HepG2 (cell line): ENCODE data around the gene ZNF581. TPM values are rescaled to one million over a fixed set of nuclear protein-coding genes. Genes with fewer than 3 reads are reported as not detected.
A peak's percentile ranks its signal among the peaks of the same experiment; 100 is the strongest.

Experiments
- ATAC-seq: fragments of 200-7000 bp; cut with Tn5 transposase; 3 replicates; pipeline ENCODE4 v1.9.1; 2020; ENCODE audit warnings: mild to moderate bottlenecking, moderate library complexity
- BruUV-seq: library from RNA; stranded (reverse); fragments of 400-500 nt; replicated peaks from 2 replicates; lab custom pipeline; 2021; lab: Mats Ljungman, UMichigan
- CTCF ChIA-PET: fragments of 300-600 bp; formaldehyde crosslinking; extraction: SDS; loops from one replicate; lab custom pipeline; 2021; ENCODE audit warnings: low total read pairs, inconsistent platforms, low intra/inter-chr PET ratio; lab: Yijun Ruan, JAX
- POLR2A ChIA-PET: fragments of 350-600 bp; sonication (Branson Sonifier 250); formaldehyde crosslinking; loops from one replicate; lab custom pipeline; 2020; ENCODE audit warnings: antibody characterized with exemption, inconsistent platforms; lab: Yijun Ruan, JAX
- DNase-seq: peaks from one replicate; pipeline ENCODE4 v3.0.0-alpha.2; 2015; ENCODE audit warnings: low spot score
- FAIRE-seq: peaks from 3 replicates; lab custom pipeline; 2011; peaks lifted over from hg19 to GRCh38; lab: Jason Lieb, UNC
- H2AFZ ChIP-seq: one replicate; pipeline ENCODE4 v1.6.1; 2011; ENCODE audit warnings: low read length, inconsistent platforms
- H3K27ac ChIP-seq: fragments of 300-600 bp; 3 replicates; pipeline ENCODE4 v1.8.0; 2011; ENCODE audit warnings: mixed run types, mild to moderate bottlenecking, mixed read lengths, low read length, inconsistent platforms; ENCODE audit not compliant: insufficient read depth; ENCODE audit errors: extremely low read length
- H3K27me3 ChIP-seq, 2 experiments: fragments of 200-600 bp in 1 of 2; 2 replicates in 1 of 2; 3 replicates in 1 of 2; pipeline versions ENCODE4 v1.6.0 to v1.8.0; 2011; ENCODE audit warnings: low read length in 2 of 2, mild to moderate bottlenecking in 2 of 2, moderate library complexity in 2 of 2, inconsistent platforms in 1 of 2; ENCODE audit not compliant: insufficient read depth in 2 of 2, control insufficient read depth in 1 of 2
- H3K36me3 ChIP-seq, 2 experiments: fragments of 200-600 bp in 1 of 2; replicated peaks in 1 of 2; 2 replicates in 1 of 2; 3 replicates in 1 of 2; pipeline versions ENCODE4 v1.5.1 to v1.8.0; 2011; ENCODE audit warnings: low read length in 2 of 2, inconsistent platforms in 1 of 2; ENCODE audit not compliant: insufficient read depth in 2 of 2, control insufficient read depth in 1 of 2
- H3K4me1 ChIP-seq: 2 replicates; pipeline ENCODE4 v1.5.1; 2012; ENCODE audit warnings: low read length, inconsistent platforms; ENCODE audit not compliant: insufficient read depth
- H3K4me2 ChIP-seq: 2 replicates; pipeline ENCODE4 v1.6.0; 2011; ENCODE audit warnings: low read depth, low read length, inconsistent platforms
- H3K4me3 ChIP-seq, 3 experiments: fragments of 200-600 bp in 1 of 3; sonication (generic), shearing (Covaris generic) in 1 of 3; replicated peaks in 1 of 3; 2 replicates each; pipeline ENCODE4 v1.5.1; 2011 to 2016; ENCODE audit warnings: low read length in 3 of 3, inconsistent platforms in 2 of 3, low read depth in 2 of 3, mild to moderate bottlenecking in 2 of 3, control low read depth in 1 of 3, mixed read lengths in 1 of 3; ENCODE audit not compliant: insufficient read depth in 1 of 3
- H3K79me2 ChIP-seq: one replicate; pipeline ENCODE4 v1.6.1; 2011; ENCODE audit warnings: low read length, inconsistent platforms; ENCODE audit not compliant: insufficient read depth
- H3K9ac ChIP-seq: 2 replicates; pipeline ENCODE4 v1.6.0; 2011; ENCODE audit warnings: mild to moderate bottlenecking, low read depth, low read length, inconsistent platforms; ENCODE audit not compliant: insufficient read depth
- H3K9me3 ChIP-seq: 2 replicates; pipeline ENCODE4 v1.5.1; 2012; ENCODE audit warnings: mild to moderate bottlenecking, low read length
- H4K20me1 ChIP-seq: 2 replicates; pipeline ENCODE4 v1.6.0; 2011; ENCODE audit warnings: inconsistent platforms, mild to moderate bottlenecking, low read length, moderate library complexity; ENCODE audit not compliant: insufficient read depth
- DZIP1 ChIP-seq: sonication (generic); formaldehyde crosslinking; IDR thresholded peaks from 2 replicates; pipeline ENCODE4 v1.5.0; 2020; ENCODE audit warnings: mild to moderate bottlenecking, missing genetic modification reagents
- GMEB1 ChIP-seq: sonication (generic); formaldehyde crosslinking; IDR thresholded peaks from 2 replicates; pipeline ENCODE4 v1.5.1; 2020; ENCODE audit warnings: missing genetic modification reagents, mild to moderate bottlenecking, borderline replicate concordance
- GPN1 ChIP-seq: sonication (generic); formaldehyde crosslinking; IDR thresholded peaks from 2 replicates; pipeline ENCODE4 v1.5.1; 2020; ENCODE audit warnings: missing genetic modification reagents, borderline replicate concordance
- MAFG ChIP-seq: sonication (generic); formaldehyde crosslinking; IDR thresholded peaks from 2 replicates; pipeline ENCODE4 v1.5.1; 2020; ENCODE audit warnings: mild to moderate bottlenecking, missing genetic modification reagents
- PAF1 ChIP-seq: IDR thresholded peaks from 2 replicates; pipeline ENCODE4 v1.6.1; 2016; ENCODE audit warnings: missing genetic modification reagents, missing compliant biosample characterization
- POLR2G ChIP-seq: fragments of 200-400 bp; formaldehyde crosslinking; IDR thresholded peaks from 2 replicates; pipeline ENCODE4 v1.6.1; 2018; ENCODE audit warnings: mild to moderate bottlenecking, low read depth, low read length, moderate library complexity
- ZC3H13 ChIP-seq: sonication (generic); formaldehyde crosslinking; IDR thresholded peaks from 2 replicates; pipeline ENCODE4 v1.8.1; 2023; ENCODE audit warnings: mild to moderate bottlenecking, missing genetic modification reagents, moderate library complexity
- ZNF569 ChIP-seq: sonication (generic); formaldehyde crosslinking; IDR thresholded peaks from 2 replicates; pipeline ENCODE4 v1.5.0; 2020; ENCODE audit warnings: mild to moderate bottlenecking, missing genetic modification reagents, moderate library complexity, borderline replicate concordance
- ZNF790 ChIP-seq: sonication (generic); formaldehyde crosslinking; IDR thresholded peaks from 2 replicates; pipeline ENCODE4 v1.8.0; 2022; ENCODE audit warnings: missing genetic modification reagents, mild to moderate bottlenecking, borderline replicate concordance
- WGBS: methylation state at CpG from one replicate; pipeline ENCODE4 v1.1.6; 2017; ENCODE audit warnings: low lambda C conversion rate; 5-methylcytosine and 5-hydroxymethylcytosine counted together
- in situ Hi-C: cut with HindIII; loops from 2 replicates; pipeline ENCODE4 v1.10.0; 2017; ENCODE audit warnings: low pct_unique_long_range_greater_than_20kb; ENCODE audit not compliant: extremely low pct_ligation_motif_present
- intact Hi-C: fragments of 100-400 bp; cut with micrococcal nuclease; formaldehyde crosslinking; loops from one replicate; pipeline ENCODE4 v1.10.0; 2022; ENCODE audit not compliant: unreplicated experiment
- polyA plus RNA-seq, 8 experiments: library from polyadenylated mRNA; depleted of rRNA in 3 of 8; stranded (reverse) in 7 of 8; unstranded in 1 of 8; fragments of >200 nt; fragmentation: Illumina TruSeq in 4 of 8; extraction: Trizol in 4 of 8; gene quantifications; 2 replicates each; pipeline versions ENCODE4 v1.2.1 to v1.2.3, GENCODE V29; 2011 to 2016; ENCODE audit warnings: low read depth in 4 of 8, missing spikeins in 1 of 8, mixed read lengths in 1 of 8; ENCODE audit not compliant: insufficient read depth in 1 of 8
- total RNA-seq, 5 experiments: library from RNA; depleted of rRNA; stranded (reverse); fragments of >200 nt; fragmentation: Illumina TruSeq; extraction: Trizol; gene quantifications; 2 replicates each; pipeline ENCODE4 v1.2.3, GENCODE V29; 2016; ENCODE audit warnings: low read depth in 1 of 5

Gene ZNF581
- total and polyA plus RNA-seq, 2 of the 13 experiments (the other 11 are each of a cell fraction or from before 2014, with no cell fraction given) = 19.6 to 49.5 TPM

- no peaks in the 10 kb centered on the region for H3K27me3 ChIP-seq
- H3K4me3 ChIP-seq = no peak overlapping the region
- POLR2A ChIA-PET = interaction anchor here (1.9 kb wide), 1 partner anchor 13 kb away, joined by 6 read pairs; no protein-coding TSS in a partner anchor
- no peak overlapping the region for H2AFZ ChIP-seq
- H3K4me2 ChIP-seq = no peak overlapping the region
- peaks cover 4% of the 10 kb centered on the region for H3K79me2 ChIP-seq
- intact Hi-C loops (no loop called here), in situ Hi-C loops (no loop called here)
- no peak overlapping the region for H3K27ac ChIP-seq
- no peak for DNase-seq
- WGBS = 92% methylated on average over 3 of the region's 3 CpGs
- BruUV-seq = TSS peak; percentile 44
- H4K20me1 ChIP-seq = peaks cover 14% of the 10 kb centered on the region; the same call in 1 of the 2 replicates
- TF ChIP-seq POLR2G = peak; percentile 36; the same call in 1 of the 2 replicates
- no peak for TF ChIP-seq MAFG (CRISPR knock-in tag)
- ATAC-seq = no peak
- H3K36me3 ChIP-seq = peaks cover 2 to 5% of the 10 kb centered on the region in 2 experiments; a peak in 1 of 5 replicates
- no peak overlapping the region for H3K9ac ChIP-seq
- H3K9me3 ChIP-seq = no peaks in the 10 kb centered on the region
- FAIRE-seq = no peak
- CTCF ChIA-PET = no interaction called here
- peaks cover 25% of the 10 kb centered on the region for H3K4me1 ChIP-seq
Observed at GRCh38 chr19:55619286-55619685, 24.2 kb upstream of the ZNF581 start.

- Histone ChIP-seq H3K27ac (no peak overlapping the region), H3K9ac (no peak overlapping the region), H2AFZ (no peak overlapping the region), H3K4me1 (peaks cover 31% of the 10 kb centered on the region), H3K9me3 (no peaks in the 10 kb centered on the region), H3K27me3 (no peaks in the 10 kb centered on the region), H3K36me3 (peaks cover 2 to 5% of the 10 kb centered on the region in 2 experiments; a peak in 1 of 5 replicates), H4K20me1 (peaks cover 14% of the 10 kb centered on the region; the same call in 1 of the 2 replicates), H3K4me3 (no peak overlapping the region), H3K4me2 (no peak overlapping the region), H3K79me2 (peaks cover 4% of the 10 kb centered on the region)
- POLR2A ChIA-PET = interaction anchor here (1.9 kb wide), 1 partner anchor 14 kb away, joined by 6 read pairs; no protein-coding TSS in a partner anchor
- intact Hi-C loops (no loop called here), in situ Hi-C loops (no loop called here)
- ATAC-seq (no peak), DNase-seq (no peak), FAIRE-seq (no peak)
- BruUV-seq = no TSS peak
- CTCF ChIA-PET = no interaction called here
- WGBS = 95% methylated on average over 11 of the region's 12 CpGs
- no peak for TF ChIP-seq DZIP1 (CRISPR knock-in tag)
- no peak for TF ChIP-seq GPN1 (CRISPR knock-in tag)
- TF ChIP-seq POLR2G = peak; percentile 50; the same call in 1 of the 2 replicates
- peak; percentile 45; the same call in 1 of the 2 replicates for TF ChIP-seq ZC3H13 (CRISPR knock-in tag)
- peak; percentile 39; the same call in 1 of the 2 replicates for TF ChIP-seq PAF1 (CRISPR knock-in tag)
- TF ChIP-seq ZNF569 (CRISPR knock-in tag) = no peak
- no peak for TF ChIP-seq ZNF790
- no peak for TF ChIP-seq GMEB1 (CRISPR knock-in tag)
- TF ChIP-seq, all 625 proteins: peak for 3
Observed at GRCh38 chr19:55620410-55621204, 22.8 kb upstream of the ZNF581 start.
